Measurements from ENCODE around the gene SCAANT1.

DNA sequence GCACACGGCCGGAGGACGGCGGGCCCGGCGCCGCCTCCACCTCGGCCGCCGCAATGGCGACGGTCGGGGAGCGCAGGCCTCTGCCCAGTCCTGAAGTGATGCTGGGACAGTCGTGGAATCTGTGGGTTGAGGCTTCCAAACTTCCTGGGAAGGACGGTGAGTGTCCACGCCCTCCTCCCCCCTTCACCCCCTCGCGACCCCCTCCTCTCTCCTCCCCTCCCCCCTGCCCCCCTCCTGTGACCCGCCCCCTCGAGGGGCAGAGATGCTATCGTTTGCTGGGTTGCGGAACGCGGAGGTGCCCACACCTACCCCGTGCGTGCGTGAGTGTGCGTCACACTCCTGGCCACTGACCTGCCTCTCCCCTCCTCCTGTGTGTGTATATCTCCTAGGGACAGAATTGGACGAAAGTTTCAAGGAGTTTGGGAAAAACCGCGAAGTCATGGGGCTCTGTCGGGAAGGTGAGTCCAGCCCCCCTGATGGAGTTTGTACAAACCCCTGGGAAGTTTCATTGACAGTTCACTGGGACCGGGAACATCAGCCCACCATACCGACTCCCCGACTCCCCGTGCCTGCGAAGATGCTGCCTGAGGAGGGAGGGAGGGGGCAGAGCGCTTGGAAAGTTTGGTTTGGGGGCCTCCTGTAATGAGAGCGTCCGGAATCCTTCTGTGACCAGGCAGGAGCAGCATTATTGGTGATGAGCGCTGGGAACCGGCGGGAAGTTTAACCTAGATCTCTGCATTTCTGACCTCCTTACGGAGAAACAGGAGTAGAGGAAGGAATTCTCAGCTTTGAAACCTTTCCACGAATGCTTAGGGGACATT, 795 bp upstream of the SCAANT1 start:
- TF ChIP-seq POLR2A (IDR thresholded peaks at IDR 0.05) = no peak
- TF ChIP-seq, protein P1, sequence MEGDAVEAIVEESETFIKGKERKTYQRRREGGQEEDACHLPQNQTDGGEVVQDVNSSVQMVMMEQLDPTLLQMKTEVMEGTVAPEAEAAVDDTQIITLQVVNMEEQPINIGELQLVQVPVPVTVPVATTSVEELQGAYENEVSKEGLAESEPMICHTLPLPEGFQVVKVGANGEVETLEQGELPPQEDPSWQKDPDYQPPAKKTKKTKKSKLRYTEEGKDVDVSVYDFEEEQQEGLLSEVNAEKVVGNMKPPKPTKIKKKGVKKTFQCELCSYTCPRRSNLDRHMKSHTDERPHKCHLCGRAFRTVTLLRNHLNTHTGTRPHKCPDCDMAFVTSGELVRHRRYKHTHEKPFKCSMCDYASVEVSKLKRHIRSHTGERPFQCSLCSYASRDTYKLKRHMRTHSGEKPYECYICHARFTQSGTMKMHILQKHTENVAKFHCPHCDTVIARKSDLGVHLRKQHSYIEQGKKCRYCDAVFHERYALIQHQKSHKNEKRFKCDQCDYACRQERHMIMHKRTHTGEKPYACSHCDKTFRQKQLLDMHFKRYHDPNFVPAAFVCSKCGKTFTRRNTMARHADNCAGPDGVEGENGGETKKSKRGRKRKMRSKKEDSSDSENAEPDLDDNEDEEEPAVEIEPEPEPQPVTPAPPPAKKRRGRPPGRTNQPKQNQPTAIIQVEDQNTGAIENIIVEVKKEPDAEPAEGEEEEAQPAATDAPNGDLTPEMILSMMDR (IDR thresholded peaks at IDR 0.05) = no peak
- peak in 1 of 2 donors; percentile 50 for TF ChIP-seq POLR2AphosphoS5 (IDR thresholded peaks at IDR 0.05)
